ENCODE results near the gene KRT71.

KRT71 gene

GRCh38 chr12:52552681-52553195, at the start of gene KRT71:
Gene KRT71 (minus strand): TSS chr12:52553145. CDS start chr12:52553077, 68 bp downstream.
- H3K4me3 ChIP-seq (ENCODE audit: low read depth, low read length) = no peak within 1 kb of the TSS
- peaks cover 96% of the 10 kb centered on the region for H3K27me3 ChIP-seq (ENCODE audit: insufficient read depth, low read depth, severe bottlenecking)
- TF ChIP-seq, protein P1, sequence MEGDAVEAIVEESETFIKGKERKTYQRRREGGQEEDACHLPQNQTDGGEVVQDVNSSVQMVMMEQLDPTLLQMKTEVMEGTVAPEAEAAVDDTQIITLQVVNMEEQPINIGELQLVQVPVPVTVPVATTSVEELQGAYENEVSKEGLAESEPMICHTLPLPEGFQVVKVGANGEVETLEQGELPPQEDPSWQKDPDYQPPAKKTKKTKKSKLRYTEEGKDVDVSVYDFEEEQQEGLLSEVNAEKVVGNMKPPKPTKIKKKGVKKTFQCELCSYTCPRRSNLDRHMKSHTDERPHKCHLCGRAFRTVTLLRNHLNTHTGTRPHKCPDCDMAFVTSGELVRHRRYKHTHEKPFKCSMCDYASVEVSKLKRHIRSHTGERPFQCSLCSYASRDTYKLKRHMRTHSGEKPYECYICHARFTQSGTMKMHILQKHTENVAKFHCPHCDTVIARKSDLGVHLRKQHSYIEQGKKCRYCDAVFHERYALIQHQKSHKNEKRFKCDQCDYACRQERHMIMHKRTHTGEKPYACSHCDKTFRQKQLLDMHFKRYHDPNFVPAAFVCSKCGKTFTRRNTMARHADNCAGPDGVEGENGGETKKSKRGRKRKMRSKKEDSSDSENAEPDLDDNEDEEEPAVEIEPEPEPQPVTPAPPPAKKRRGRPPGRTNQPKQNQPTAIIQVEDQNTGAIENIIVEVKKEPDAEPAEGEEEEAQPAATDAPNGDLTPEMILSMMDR (IDR thresholded peaks at IDR 0.05; ENCODE audit: low read depth, low read length) = no peak
- H3K27ac ChIP-seq = no peak within 1 kb of the TSS
- no peaks in the 10 kb centered on the region for H3K9me3 ChIP-seq (ENCODE audit: severe bottlenecking)
- no peaks in the 10 kb centered on the region for H3K36me3 ChIP-seq
- DNase-seq = no peak

DNA sequence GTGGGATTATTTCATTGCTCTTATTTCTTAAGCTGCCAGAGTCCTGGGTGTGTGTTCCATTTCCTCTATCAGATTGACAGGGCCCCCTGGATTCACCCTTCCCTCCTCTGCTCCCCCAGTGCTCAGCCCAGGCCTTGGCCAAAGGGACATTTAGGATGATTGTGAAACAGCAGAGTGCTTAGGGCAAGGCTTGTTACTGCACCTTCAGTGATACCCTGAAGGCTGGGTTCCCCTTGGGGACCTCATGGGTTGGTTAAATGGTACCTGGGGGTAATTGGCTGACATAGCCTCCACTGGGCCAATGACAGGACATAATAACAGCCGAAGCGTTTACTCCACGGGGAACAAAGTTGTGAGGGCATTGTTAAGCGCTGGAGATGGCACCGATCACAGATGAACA, 49.6 kb upstream of the KRT71 start:
- Histone ChIP-seq H3K27ac (no peak overlapping the region), H3K9me3 (ENCODE audit: severe bottlenecking) (no peaks in the 10 kb centered on the region), H3K4me3 (ENCODE audit: low read depth, low read length) (no peak overlapping the region), H3K27me3 (ENCODE audit: insufficient read depth, low read depth, severe bottlenecking) (peaks cover 82% of the 10 kb centered on the region), H3K36me3 (no peaks in the 10 kb centered on the region)
- TF ChIP-seq, protein P1 (IDR thresholded peaks at IDR 0.05; ENCODE audit: low read depth, low read length) = no peak
- DNase-seq = no peak

- TF ChIP-seq, protein P1 (IDR thresholded peaks at IDR 0.05; ENCODE audit: low read depth, low read length) = no peak
- peaks cover 80% of the 10 kb centered on the region for H3K27me3 ChIP-seq (ENCODE audit: insufficient read depth, low read depth, severe bottlenecking)
- no peaks in the 10 kb centered on the region for H3K9me3 ChIP-seq (ENCODE audit: severe bottlenecking)
- DNase-seq = no peak
- no peak overlapping the region for H3K4me3 ChIP-seq (ENCODE audit: low read depth, low read length)
- no peak overlapping the region for H3K27ac ChIP-seq
- H3K36me3 ChIP-seq = no peaks in the 10 kb centered on the region
Observed at GRCh38 chr12:52601671-52602070, 48.7 kb upstream of the KRT71 start.

GRCh38 chr12:52600941-52601481, 48.1 kb upstream of the KRT71 start, which contains the start of gene KRT72:
Gene KRT72 (minus strand): TSS chr12:52601463. CDS start chr12:52601452, 11 bp downstream.
- peaks cover 80% of the 10 kb centered on the region for H3K27me3 ChIP-seq (ENCODE audit: insufficient read depth, low read depth, severe bottlenecking)
- no peak within 1 kb of the TSS for H3K4me3 ChIP-seq (ENCODE audit: low read depth, low read length)
- no peak within 1 kb of the TSS for H3K27ac ChIP-seq
- no peak for DNase-seq
- no peaks in the 10 kb centered on the region for H3K36me3 ChIP-seq
- TF ChIP-seq, protein P1 (IDR thresholded peaks at IDR 0.05; ENCODE audit: low read depth, low read length) = no peak
- no peaks in the 10 kb centered on the region for H3K9me3 ChIP-seq (ENCODE audit: severe bottlenecking)

DNA sequence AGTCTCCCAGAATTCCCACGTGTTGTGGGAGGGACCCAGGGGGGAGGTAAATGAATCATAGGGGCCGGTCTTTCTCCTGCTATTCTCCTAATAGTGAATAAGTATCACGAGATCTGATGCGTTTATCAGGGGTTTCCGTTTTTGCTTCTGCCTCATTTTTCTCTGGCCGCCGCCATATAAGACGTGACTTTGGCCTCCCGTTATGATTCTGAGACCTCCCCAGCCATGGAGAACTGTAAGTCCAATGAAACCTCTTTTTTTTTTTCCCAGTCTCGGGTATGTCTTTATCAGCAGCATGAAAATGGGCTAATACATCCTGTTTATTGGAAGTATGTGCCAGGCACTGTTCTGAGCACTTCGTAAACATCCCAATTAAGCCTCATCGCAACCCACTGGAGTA, 47.5 kb upstream of the KRT71 start:
- Histone ChIP-seq H3K4me3 (ENCODE audit: low read depth, low read length) (no peak overlapping the region), H3K9me3 (ENCODE audit: severe bottlenecking) (no peaks in the 10 kb centered on the region), H3K27me3 (ENCODE audit: insufficient read depth, low read depth, severe bottlenecking) (peaks cover 80% of the 10 kb centered on the region), H3K36me3 (no peaks in the 10 kb centered on the region), H3K27ac (no peak overlapping the region)
- TF ChIP-seq, protein P1 (IDR thresholded peaks at IDR 0.05; ENCODE audit: low read depth, low read length) = no peak
- DNase-seq = no peak

DNA sequence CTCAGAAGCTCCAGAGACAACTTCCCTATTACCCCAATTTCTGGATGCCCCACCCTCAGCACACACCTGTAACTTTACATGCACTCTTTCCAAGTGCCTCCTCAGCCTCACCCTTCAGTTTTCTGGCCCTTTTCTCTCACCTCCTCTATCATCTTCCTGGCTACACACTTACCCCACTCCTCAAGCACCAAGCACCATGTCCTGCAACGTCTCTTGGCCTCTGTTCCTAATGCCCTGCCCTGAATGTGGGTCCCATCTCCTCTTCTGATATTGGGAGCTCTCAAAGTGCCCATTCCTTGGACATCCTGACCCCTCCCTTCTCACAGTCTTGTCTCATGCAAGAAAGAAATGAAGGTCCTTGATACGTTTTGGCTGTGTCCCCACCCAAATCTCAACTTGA, 47.1 kb upstream of the KRT71 start:
- H3K27me3 ChIP-seq (ENCODE audit: insufficient read depth, low read depth, severe bottlenecking) = peaks cover 81% of the 10 kb centered on the region
- no peak overlapping the region for H3K4me3 ChIP-seq (ENCODE audit: low read depth, low read length)
- no peaks in the 10 kb centered on the region for H3K36me3 ChIP-seq
- DNase-seq = no peak
- H3K27ac ChIP-seq = no peak overlapping the region
- no peaks in the 10 kb centered on the region for H3K9me3 ChIP-seq (ENCODE audit: severe bottlenecking)
- TF ChIP-seq, protein P1 (IDR thresholded peaks at IDR 0.05; ENCODE audit: low read depth, low read length) = no peak
